ENCODE measurements around the gene FYN. TPM values are rescaled to one million over a fixed set of nuclear protein-coding genes. Genes with fewer than 3 reads are reported as not detected.
"Not testable (repeated sequence)": the region's sequence is repeated elsewhere in the genome, so short reads cannot be mapped to it uniquely, and the experiment has no call there.

The FYN gene
- total RNA-seq, 1 donor: 91.9 TPM

DNA sequence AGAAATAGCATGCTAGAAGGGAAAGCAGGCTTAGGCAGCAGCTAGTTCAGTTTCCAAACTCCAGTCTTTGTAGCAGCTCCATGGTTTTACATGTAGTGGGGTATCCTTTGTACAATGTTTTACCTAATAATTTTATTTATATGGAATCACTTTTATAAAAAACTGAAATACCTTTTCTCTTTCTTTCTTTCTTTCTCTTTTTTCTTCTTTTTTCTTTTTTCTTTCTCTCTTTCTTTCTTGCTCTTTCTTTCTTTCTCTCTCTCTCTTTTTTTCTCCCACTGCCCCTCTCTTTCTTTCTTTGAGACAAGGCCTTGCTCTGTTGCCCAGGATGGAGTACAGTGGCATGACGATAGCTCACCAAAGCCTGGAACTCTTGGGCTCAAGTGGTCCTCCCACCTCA, 41.4 kb upstream of the FYN start:
- no peak for DNase-seq (ENCODE audit: low read depth)
- TF ChIP-seq, protein P1, sequence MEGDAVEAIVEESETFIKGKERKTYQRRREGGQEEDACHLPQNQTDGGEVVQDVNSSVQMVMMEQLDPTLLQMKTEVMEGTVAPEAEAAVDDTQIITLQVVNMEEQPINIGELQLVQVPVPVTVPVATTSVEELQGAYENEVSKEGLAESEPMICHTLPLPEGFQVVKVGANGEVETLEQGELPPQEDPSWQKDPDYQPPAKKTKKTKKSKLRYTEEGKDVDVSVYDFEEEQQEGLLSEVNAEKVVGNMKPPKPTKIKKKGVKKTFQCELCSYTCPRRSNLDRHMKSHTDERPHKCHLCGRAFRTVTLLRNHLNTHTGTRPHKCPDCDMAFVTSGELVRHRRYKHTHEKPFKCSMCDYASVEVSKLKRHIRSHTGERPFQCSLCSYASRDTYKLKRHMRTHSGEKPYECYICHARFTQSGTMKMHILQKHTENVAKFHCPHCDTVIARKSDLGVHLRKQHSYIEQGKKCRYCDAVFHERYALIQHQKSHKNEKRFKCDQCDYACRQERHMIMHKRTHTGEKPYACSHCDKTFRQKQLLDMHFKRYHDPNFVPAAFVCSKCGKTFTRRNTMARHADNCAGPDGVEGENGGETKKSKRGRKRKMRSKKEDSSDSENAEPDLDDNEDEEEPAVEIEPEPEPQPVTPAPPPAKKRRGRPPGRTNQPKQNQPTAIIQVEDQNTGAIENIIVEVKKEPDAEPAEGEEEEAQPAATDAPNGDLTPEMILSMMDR (IDR thresholded peaks at IDR 0.05; ENCODE audit: insufficient read depth, low read length): no peak
- H3K4me3 ChIP-seq (ENCODE audit: low read depth, low read length): no peak overlapping the region

DNA sequence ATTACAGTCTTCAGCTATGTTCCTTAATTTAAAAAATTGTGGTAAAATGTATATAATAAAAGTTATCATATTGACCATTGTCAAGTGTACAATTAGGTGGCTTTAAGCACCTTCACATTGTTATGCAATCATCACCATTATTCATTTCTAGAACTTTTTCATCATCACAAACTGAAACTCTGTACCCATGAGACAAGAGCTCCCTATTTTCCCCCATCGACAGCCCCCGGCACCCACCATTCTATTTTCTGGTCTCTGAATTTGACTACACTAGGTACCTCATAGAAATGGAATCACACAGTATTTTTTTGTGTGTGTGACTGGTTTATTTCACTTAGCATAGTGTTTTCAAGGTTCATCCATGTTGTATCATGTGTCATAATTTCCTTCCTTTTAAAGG, 39.7 kb upstream of the FYN start:
- no peak overlapping the region for H3K4me3 ChIP-seq (ENCODE audit: low read depth, low read length)
- TF ChIP-seq, protein P1 (IDR thresholded peaks at IDR 0.05; ENCODE audit: insufficient read depth, low read length): no peak
- no peak for DNase-seq (ENCODE audit: low read depth)

DNA sequence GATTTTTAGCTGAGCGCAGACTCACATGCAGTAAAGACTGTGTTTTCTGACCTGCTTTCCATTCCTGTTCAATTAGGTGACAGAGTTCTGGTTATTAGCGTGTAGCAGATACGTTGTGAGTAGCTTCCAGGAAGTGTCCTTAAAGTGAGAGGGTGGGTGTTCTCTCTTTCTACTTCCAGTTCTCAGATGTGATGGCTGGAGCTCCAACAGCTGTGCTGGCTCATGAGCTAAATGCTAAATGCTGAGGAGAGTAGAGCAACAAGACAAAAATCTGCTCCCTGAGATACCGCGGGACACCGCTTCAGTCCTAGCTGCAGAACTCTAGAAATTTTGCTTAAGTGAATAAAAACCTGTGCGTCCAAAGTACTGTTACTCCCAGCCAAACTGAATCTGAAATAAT, 38.2 kb upstream of the FYN start:
- TF ChIP-seq, protein P1 (IDR thresholded peaks at IDR 0.05; ENCODE audit: insufficient read depth, low read length): no peak
- DNase-seq (ENCODE audit: low read depth): no peak
- no peak overlapping the region for H3K4me3 ChIP-seq (ENCODE audit: low read depth, low read length)

DNA sequence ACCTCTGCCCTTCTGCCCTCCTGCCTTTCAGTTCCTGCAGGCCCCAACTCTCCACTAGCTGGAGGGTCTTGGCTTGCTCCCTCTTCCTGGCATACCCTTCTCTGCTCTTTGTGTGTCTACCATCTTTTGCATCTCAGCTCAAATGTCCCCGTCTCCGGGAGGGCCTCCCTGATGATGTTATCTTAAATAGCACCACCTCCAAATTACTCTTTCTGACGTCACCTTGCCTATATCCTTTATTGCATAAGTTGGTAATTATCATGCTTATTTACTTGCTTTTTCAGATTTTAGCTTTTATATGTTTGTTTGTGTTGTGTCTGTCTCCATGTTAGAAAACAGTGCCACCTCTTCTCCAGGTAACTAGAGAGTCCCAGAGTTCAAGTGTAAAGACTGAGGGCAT, 36.0 kb upstream of the FYN start:
- no peak for DNase-seq (ENCODE audit: low read depth)
- TF ChIP-seq, protein P1 (IDR thresholded peaks at IDR 0.05; ENCODE audit: insufficient read depth, low read length): no peak
- H3K4me3 ChIP-seq (ENCODE audit: low read depth, low read length): no peak overlapping the region

DNA sequence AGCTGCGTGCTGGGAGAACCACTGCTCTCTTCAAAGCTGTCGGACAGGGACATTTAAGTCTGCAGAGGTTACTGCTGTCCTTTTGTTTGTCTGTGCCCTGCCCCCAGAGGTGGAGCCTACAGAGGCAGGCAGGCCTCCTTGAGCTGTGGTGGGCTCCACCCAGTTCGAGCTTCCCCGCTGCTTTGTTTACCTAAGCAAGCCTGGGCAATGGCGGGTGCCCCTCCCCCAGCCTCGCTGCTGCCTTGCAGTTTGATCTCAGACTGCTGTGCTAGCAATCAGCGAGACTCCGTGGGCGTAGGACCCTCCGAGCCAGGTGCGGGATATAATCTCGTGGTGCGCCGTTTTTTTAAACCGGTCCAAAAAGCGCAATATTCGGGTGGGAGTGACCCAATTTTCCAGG, 35.1 kb upstream of the FYN start:
- not testable (repeated sequence) for DNase-seq (ENCODE audit: low read depth); H3K4me3 ChIP-seq (ENCODE audit: low read depth, low read length)

DNA sequence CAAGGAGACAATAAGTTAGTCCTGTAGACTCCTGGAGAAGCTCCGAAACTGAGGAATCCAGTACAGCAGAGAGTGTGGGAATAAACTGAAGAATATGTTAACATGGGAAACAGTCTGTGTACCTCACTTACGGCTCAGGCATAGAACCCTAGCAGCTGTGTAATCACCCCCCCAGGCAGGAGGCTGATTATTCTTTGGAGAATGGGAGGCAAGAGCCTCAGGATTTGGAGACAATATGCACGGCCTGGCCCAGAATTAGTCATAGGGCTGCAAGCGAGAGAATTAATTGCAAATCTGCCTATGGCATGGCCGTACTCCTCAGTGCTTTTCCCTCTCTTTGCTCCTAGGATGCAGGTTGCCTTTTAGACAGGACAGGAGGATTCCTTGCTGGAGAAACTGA, 27.5 kb upstream of the FYN start:
- H3K4me3 ChIP-seq (ENCODE audit: low read depth, low read length): no peak overlapping the region
- DNase-seq (ENCODE audit: low read depth): no peak
- TF ChIP-seq, protein P1 (IDR thresholded peaks at IDR 0.05; ENCODE audit: insufficient read depth, low read length): no peak

DNA sequence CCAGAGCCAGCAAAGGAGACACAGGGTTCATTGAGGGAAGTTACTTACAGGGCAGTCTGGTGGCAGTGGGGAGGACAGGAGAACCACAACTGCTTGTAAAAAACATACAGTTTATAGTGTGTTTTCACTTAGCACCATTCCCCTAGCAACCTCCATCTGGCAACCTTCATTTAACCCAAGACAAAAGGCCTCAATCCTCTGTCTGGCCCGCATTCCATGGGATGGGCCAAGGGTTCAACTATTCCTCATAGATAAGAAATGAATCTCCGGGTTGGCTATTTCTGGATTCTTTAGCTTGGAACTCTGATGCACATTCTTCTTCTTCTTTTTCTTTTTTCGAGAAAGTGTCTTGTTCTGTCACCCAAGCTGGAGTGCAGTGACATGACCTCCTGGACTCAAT, 26.3 kb upstream of the FYN start:
- DNase-seq (ENCODE audit: low read depth): peak; percentile 61
- TF ChIP-seq, protein P1 (IDR thresholded peaks at IDR 0.05; ENCODE audit: insufficient read depth, low read length): no peak
- H3K4me3 ChIP-seq (ENCODE audit: low read depth, low read length): no peak overlapping the region

Data from fibroblast of the aortic adventitia (primary cell).